GM19240 (cell line): ENCODE data around the gene ABCA7.
A peak's percentile ranks its signal among the peaks of the same experiment; 100 is the strongest.

ENCODE experiments used
- DNase-seq: peaks from one replicate; pipeline ENCODE4 v3.0.0; 2011; ENCODE audit warnings: low spot score; ENCODE audit not compliant: insufficient read length

The ABCA7 gene

GRCh38 chr19:1039646-1040475 is at the start of gene ABCA7:
TSS of gene ABCA7 (plus strand) at chr19:1040107. CDS start at chr19:1041362, 1,255 bp downstream.
- DNase-seq: peak; percentile 92

GRCh38 chr19:990119-990571 is 49.8 kb upstream of the ABCA7 start:
- no peak for DNase-seq

- no peak for DNase-seq
Observed at GRCh38 chr19:990746-991145, 49.2 kb upstream of the ABCA7 start.

- no peak for DNase-seq
Observed at GRCh38 chr19:991174-991931, 48.6 kb upstream of the ABCA7 start.

GRCh38 chr19:991932-992669 is 47.8 kb upstream of the ABCA7 start:
- no peak for DNase-seq

GRCh38 chr19:992670-993055 is 47.2 kb upstream of the ABCA7 start:
- no peak for DNase-seq

- DNase-seq: no peak
Observed at GRCh38 chr19:993361-993830, 46.5 kb upstream of the ABCA7 start.

- DNase-seq: no peak
Observed at GRCh38 chr19:993831-994393, 46.0 kb upstream of the ABCA7 start.

- no peak for DNase-seq
Observed at GRCh38 chr19:994516-994915, 45.4 kb upstream of the ABCA7 start.

- no peak for DNase-seq
Observed at GRCh38 chr19:995051-995827, 44.7 kb upstream of the ABCA7 start.

- DNase-seq: no peak
Observed at GRCh38 chr19:996051-996838, 43.7 kb upstream of the ABCA7 start.

- DNase-seq: no peak
Observed at GRCh38 chr19:998064-998463, 41.8 kb upstream of the ABCA7 start.

- DNase-seq: no peak
Observed at GRCh38 chr19:999379-999719, 40.6 kb upstream of the ABCA7 start.

- peak; percentile 83 for DNase-seq
Observed at GRCh38 chr19:1000095-1000494, 39.8 kb upstream of the ABCA7 start, which contains the start of gene GRIN3B. TSS of gene GRIN3B (plus strand) at chr19:1000419. CDS start at chr19:1000438, 19 bp downstream.

- DNase-seq: no peak
Observed at GRCh38 chr19:1000591-1001537, 39.0 kb upstream of the ABCA7 start.

GRCh38 chr19:1001538-1002166 is 38.3 kb upstream of the ABCA7 start:
- peak; percentile 94 for DNase-seq

- DNase-seq: no peak
Observed at GRCh38 chr19:1002600-1002999, 37.3 kb upstream of the ABCA7 start.

- no peak for DNase-seq
Observed at GRCh38 chr19:1003283-1003682, 36.6 kb upstream of the ABCA7 start.
